Thyroid gland (tissue), 4 donors: ENCODE results near the gene IRF2.

Experiments used
- POLR2A ChIP-seq, 2 donors: fragments of 450-650 bp; IDR thresholded peaks; one replicate each; pipeline ENCODE4 v1.6.1; 2017; ENCODE audit warnings: antibody characterized with exemption in 2 of 2, mild to moderate bottlenecking in 2 of 2, moderate library complexity in 1 of 2
- TF ChIP-seq, protein P1 (sequence below), 6 experiments: fragments of 200-600 bp in 3 of 6; fragments of 450-650 bp in 3 of 6; sonication (generic) in 3 of 6; IDR thresholded peaks; one replicate each; pipeline ENCODE4 v1.5.1; 2016 to 2019; ENCODE audit warnings: antibody characterized with exemption in 6 of 6, mild to moderate bottlenecking in 2 of 6, inconsistent platforms in 1 of 6, moderate library complexity in 1 of 6

GRCh38 chr4:184424279-184424678 is 50.1 kb downstream of the IRF2 start:
- TF ChIP-seq POLR2A (IDR thresholded peaks at IDR 0.05): no peak
- TF ChIP-seq, protein P1, sequence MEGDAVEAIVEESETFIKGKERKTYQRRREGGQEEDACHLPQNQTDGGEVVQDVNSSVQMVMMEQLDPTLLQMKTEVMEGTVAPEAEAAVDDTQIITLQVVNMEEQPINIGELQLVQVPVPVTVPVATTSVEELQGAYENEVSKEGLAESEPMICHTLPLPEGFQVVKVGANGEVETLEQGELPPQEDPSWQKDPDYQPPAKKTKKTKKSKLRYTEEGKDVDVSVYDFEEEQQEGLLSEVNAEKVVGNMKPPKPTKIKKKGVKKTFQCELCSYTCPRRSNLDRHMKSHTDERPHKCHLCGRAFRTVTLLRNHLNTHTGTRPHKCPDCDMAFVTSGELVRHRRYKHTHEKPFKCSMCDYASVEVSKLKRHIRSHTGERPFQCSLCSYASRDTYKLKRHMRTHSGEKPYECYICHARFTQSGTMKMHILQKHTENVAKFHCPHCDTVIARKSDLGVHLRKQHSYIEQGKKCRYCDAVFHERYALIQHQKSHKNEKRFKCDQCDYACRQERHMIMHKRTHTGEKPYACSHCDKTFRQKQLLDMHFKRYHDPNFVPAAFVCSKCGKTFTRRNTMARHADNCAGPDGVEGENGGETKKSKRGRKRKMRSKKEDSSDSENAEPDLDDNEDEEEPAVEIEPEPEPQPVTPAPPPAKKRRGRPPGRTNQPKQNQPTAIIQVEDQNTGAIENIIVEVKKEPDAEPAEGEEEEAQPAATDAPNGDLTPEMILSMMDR (IDR thresholded peaks at IDR 0.05): no peak
